K562 (cell line): ENCODE measurements around the gene PGPEP1. TPM values are rescaled to one million over a fixed set of nuclear protein-coding genes. Genes with fewer than 3 reads are reported as not detected.

Source experiments
- CHD4 ChIP-seq: fragments of 200-600 bp; sonication (generic); IDR thresholded peaks from 3 replicates; pipeline ENCODE4 v1.6.1; 2012; ENCODE audit warnings: low read depth, mild to moderate bottlenecking, mixed read lengths, low read length, inconsistent platforms; ENCODE audit not compliant: insufficient read depth, insufficient replicate concordance, poor library complexity, severe bottlenecking
- CLOCK ChIP-seq: fragments of 250-450 bp; sonication (Bioruptor Pico); IDR thresholded peaks from 2 replicates; pipeline ENCODE4 v1.4.0; 2020; ENCODE audit warnings: mild to moderate bottlenecking, moderate library complexity, borderline replicate concordance
- E2F6 ChIP-seq, 2 experiments: IDR thresholded peaks; 2 replicates each; pipeline ENCODE4 v1.6.1; 2011; ENCODE audit warnings: borderline replicate concordance in 1 of 2, control low read depth in 1 of 2, low read depth in 1 of 2, low read length in 1 of 2, mild to moderate bottlenecking in 1 of 2, mixed read lengths in 1 of 2, moderate library complexity in 1 of 2; ENCODE audit not compliant: insufficient read depth in 1 of 2, insufficient read length in 1 of 2, poor library complexity in 1 of 2, severe bottlenecking in 1 of 2; ENCODE audit errors: extremely low read depth in 1 of 2
- FOXK2 ChIP-seq, 2 experiments: fragments of 450-650 bp; IDR thresholded peaks in 1 of 2; conservative IDR thresholded peaks in 1 of 2; 2 replicates each; pipeline ENCODE4 v1.6.1; 2016; ENCODE audit warnings: low read depth in 2 of 2, mild to moderate bottlenecking in 1 of 2
- RFX5 ChIP-seq: IDR thresholded peaks from 2 replicates; pipeline ENCODE4 v1.6.1; 2011; ENCODE audit warnings: low read depth, mild to moderate bottlenecking, improper control_type of control experiment, low read length
- ZNF146 ChIP-seq: IDR thresholded peaks from one replicate; pipeline ENCODE4 v1.6.1; 2018; ENCODE audit warnings: missing compliant biosample characterization; ENCODE audit not compliant: unreplicated experiment
- polyA plus RNA-seq, 8 experiments: library from polyadenylated mRNA; depleted of rRNA in 4 of 8; stranded (reverse) in 5 of 8; unstranded in 3 of 8; fragments of >200 nt; fragmentation: Nextera tagmentation in 2 of 8; fragmentation: Illumina TruSeq in 1 of 8; extraction: Ambion mirVana in 2 of 8; extraction: Trizol in 1 of 8; gene quantifications; 2 replicates each; pipeline versions ENCODE4 v1.2.1 to v1.2.3, GENCODE V29; 2011 to 2014; ENCODE audit warnings: inconsistent platforms in 1 of 8, missing spikeins in 1 of 8
- total RNA-seq, 7 experiments: library from RNA; depleted of rRNA in 6 of 7; stranded (reverse); fragments of >200 nt in 6 of 7; fragmentation: Illumina TruSeq in 2 of 7; extraction: Trizol in 2 of 7; gene quantifications; 2 replicates each; pipeline versions ENCODE4 v1.2.1 to v1.2.3, GENCODE V29; 2011 to 2021; ENCODE audit warnings: low replicate concordance in 1 of 7

The PGPEP1 gene
- total and polyA plus RNA-seq, 9 of the 15 experiments (the other 6 are each of a cell fraction or from before 2014, with no cell fraction given), result 10.0 to 69.6 (median 33.5) TPM

GRCh38 chr19:18344582-18344950 is 4.2 kb downstream of the PGPEP1 start (continued):
- no peak for TF ChIP-seq CLOCK (CRISPR knock-in tag)
- TF ChIP-seq RFX5, result no peak
- TF ChIP-seq ZNF146 (CRISPR knock-in tag), result no peak
- no peak for TF ChIP-seq CHD4
- no peak for TF ChIP-seq E2F6 (IDR thresholded peaks at IDR 0.05; ENCODE audit: borderline replicate concordance in 1 of 2, extremely low read depth in 1 of 2, insufficient read depth in 1 of 2, insufficient read length in 1 of 2, low read depth in 1 of 2, low read length in 1 of 2, poor library complexity in 1 of 2, severe bottlenecking in 1 of 2)
- no peak for TF ChIP-seq FOXK2 (conservative IDR thresholded peaks at IDR 0.05 in 1 of 2, IDR thresholded peaks at IDR 0.05 in 1 of 2; ENCODE audit: low read depth in 2 of 2)
